NCI-H82 (cell line): ENCODE results near the gene CKMT2.

ENCODE experiments used
- DNase-seq: peaks from one replicate; lab custom pipeline; 2025; lab: John Stamatoyannopoulos, UW

The CKMT2 gene

DNA sequence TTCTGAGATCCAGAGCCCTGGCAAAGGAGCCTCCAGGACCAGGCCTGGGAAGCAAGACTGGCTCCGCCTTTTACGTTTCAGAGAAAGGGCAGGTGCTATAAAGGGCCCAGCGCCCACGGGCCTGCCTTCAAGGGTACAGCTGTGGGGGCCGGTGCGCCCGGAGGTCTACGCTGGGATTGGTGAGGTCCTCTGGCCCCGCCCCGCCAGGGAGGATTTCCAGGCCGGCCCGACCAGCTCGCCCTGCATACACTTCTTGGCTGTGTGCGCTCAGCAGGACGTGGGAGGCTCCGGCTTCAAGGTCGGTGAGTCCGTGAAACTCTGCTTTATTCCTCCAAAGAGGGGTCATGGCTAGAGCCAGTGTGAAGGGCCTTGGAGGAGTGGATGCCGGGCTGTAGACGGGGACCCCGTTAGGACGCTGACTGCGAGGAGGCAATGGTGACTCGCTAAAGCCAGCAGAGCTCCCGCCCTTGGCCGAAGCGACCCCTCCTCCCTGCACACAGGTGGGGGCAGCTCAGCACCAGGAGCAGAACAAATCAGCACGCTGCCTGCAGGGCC lies at the start of gene CKMT2:
Gene CKMT2, plus strand, starts transcription at position 243 of the 555 bp plus-strand sequence. CDS start 17,811 bp downstream, outside the sequence.
- no peak for DNase-seq

DNA sequence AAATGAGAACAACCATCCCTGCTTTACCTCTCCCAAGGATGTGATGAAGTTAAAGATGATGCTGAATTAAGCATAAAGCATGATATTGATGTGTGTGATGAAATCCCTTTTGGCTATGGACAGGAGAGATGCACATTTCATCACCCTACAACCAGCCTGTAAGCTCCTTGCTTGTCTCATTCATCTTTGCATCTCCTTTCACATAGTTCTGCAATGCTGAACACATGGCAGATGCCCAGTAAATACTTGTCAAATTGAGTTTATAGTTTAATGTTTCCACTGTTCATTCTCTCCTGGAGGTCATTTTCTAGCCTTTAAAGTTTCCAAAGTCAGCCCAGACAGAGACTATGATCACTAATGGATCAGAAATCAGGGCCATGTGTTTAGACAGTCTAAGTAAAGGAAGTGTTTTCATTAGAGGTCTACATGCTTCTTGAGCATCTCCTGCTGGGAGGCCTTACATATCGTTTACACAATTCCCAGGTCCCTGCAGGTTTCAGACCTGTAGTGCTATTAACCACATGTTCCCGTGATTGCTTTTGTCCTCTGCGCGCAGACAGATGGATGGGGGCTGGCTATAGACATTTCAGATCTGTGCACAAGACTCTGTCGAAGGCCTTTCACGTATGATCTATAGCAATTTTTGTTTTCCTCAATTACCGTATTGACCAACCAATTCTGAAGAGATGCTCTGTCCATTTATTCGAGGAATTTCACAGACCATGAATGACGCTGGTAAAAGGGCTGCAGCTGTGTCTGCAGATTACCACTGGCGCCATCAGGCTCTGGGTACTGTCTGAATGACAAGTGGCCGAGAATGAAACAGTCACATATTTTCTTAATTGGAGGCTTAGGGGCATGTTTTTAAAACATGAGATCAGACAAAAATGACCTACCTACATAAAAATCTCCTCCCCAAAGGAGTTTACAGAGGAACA lies 49.0 kb upstream of the CKMT2 start:
- DNase-seq, result no peak

DNA sequence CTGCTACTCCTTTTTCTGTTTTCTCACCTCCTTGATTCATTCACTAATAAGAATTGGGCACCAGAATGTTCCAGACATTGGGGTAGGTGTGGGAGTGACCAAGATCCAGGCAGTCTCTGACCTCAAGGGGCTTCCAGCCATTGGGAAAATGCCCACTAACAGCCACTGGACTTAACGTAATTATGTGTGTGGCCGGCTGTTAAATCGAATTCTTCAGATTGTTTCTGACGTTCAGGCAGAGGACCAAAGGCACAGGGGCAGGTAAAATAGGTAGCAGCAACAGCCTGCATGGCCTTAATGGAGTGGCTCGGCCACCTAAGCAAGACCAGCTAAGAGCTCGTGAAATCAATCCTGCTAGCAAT lies 48.4 kb upstream of the CKMT2 start:
- DNase-seq, result no peak

DNA sequence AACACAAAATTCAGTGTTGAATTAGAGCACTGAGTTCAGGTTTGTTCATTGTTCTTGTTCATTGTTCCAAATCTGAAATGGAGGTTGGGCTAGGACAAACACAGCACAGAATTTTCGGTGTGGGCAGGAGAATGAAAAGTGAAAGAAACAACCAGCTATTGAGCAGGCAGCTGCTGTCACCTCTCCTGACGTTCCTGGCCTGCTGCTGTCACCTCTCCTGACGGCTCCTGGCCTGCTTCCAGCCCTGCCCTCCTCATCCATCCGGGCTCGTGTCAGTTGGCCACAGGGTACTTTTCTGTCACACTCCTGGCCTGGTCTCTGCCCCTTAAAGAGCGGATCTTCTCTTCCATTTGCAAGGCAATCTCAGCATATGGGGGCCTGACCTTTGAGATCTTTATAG lies 45.2 kb upstream of the CKMT2 start:
- no peak for DNase-seq

DNA sequence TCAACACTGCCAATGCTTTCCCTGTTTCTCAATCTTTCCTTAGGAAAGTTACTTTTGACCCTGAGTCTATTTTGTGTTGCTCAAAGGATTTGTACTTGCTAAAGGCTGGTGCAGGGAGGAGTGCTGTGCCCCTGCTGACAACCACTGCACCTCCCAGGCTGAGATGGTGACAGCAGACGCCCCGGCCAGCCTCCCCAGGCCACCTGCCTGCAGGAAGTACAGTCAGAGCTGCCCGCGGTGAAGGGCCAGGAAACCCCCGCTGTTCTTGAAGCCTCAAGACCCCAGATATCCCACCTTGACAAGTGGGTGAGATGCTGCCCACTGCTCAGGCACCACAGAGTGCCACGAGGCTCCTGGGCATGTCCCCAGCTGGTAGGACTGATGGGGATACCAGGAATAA lies 44.2 kb upstream of the CKMT2 start:
- DNase-seq, result no peak

DNA sequence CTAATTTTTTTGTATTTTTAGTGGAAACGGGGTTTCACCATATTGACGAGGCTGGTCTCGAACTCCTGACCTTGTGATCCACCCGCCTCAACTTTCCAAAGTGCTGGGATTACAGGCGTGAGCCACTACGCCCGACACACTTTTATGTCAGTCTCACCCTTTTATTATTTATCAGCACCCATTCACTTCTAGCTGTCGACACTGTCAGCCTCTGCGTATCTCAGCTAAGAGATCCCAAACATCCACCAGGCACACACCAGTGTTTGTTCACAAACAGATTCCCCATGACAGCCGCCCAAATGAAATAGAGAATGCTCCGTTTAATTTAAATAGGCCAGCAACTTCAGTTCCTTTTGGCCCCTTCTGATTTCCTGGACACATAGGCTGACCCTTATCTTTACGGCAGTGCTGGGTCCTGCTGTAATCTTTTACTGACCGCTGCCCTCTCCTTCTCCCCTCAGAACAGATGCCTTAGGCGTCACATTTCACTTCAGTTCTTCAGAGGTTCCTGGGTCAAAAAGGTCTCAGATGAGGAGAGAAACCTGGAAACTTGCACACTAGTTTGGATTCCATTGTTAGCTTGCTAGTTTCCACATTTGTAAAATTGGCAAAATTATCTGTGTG lies 43.1 kb upstream of the CKMT2 start:
- no peak for DNase-seq

DNA sequence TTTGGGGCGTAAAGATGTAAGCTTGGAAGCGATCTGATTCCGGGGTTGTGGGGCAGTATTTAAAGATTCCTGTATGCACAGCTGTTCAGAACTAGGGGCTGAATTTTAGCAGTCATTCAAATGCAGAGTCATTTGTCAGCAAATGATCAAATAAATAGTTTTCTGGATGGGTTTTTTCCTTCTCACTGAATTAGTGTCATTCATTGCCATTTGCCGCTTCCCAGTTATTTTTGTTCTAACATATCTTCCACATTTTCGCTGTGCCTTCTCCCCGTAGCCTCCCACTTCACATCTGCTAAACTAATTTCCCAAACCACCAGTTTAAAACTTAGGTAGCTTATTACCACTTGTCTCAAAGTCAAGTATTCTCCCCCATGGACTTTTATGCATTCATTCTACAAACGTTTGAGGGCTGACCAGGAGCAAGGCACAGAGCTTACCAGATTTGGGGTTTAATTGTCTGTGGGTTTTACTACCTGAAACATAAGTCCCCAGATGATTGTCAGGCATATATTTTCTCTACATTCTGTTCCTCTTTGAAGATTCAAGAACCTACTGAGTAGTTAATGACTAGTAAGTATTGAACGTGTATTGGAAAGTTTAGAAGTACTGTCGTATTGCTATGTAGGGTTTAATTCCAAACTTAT lies 41.3 kb upstream of the CKMT2 start:
- DNase-seq, result no peak

DNA sequence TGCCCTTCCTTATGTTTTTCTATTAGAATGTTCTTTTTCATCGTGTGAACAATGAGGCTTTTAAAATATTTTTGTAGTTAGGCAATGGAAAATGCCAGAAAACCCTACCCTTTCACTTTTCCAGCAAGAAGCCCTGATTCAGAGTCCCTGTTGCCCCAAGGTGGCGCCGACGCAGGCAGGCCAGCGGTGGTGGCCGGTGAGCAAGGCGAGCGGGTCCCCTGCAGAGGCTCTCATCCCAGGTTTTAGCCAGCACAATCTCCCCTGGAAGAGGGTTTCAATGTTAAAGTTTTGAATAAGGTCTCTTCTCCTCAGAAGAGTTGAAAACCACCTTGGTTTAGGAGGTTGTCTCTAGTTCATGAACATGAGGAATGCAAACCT lies 40.8 kb upstream of the CKMT2 start:
- no peak for DNase-seq

DNA sequence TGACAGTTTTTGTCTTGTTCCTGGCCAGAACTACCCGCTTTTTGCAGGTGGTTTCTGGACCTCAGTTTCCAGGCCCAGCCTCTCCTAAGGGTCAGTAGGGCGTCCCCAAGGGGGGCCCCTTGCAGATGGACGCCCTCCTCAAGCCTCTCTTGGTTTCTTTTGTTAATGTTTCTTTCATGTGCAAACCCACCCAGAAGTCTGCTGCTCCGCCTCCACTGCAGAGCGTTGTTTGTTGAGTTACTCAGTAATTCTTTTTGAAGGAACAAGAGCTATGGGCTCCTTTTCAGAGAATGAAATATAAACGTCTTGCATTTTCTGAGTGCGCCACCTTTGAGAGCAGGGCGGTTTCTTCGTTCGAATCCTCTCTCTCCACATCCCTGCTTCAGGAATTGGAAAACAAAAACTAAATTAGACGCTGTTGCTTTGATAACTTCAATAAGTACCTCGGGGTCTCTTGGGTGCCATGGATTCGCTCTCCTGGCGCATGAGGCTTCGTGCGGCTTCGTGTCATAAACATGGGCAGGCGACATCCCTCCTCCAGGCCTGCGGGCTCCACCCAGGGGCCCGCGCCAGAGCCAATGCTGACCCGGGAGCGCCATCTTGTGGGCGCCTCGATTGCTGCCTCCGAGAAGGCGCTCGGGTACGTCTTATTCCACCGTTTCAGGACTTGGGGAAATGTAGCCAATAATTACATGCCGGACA lies 38.3 kb upstream of the CKMT2 start:
- peak; percentile 85 for DNase-seq

DNA sequence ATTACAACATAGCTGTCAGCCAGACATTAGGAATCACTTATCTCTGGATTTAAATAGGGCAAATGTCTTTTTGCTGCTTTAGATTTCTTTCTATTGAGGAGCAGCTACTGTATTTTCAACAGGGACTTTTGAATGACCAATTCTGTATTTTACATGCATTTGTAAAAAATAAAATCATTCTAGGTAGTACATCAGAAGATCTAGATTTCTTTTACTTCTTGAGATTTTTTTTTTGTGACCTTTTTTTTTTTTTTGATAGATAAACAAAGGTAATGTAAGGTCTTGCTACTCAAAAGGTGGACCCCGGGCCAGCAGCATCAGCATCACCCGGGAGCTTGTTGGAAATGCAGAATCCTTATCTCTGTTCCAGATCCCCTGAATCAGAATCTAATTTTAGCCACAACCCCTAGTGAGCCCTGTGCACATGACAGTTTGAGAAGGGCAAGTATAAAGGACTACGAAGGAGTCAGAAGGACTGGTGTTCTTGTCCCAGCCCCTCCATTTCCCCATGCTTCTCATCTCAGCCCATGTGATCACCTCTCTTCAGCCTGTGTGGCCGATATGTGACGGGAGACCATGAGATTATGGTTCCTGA lies 37.7 kb upstream of the CKMT2 start:
- no peak for DNase-seq

DNA sequence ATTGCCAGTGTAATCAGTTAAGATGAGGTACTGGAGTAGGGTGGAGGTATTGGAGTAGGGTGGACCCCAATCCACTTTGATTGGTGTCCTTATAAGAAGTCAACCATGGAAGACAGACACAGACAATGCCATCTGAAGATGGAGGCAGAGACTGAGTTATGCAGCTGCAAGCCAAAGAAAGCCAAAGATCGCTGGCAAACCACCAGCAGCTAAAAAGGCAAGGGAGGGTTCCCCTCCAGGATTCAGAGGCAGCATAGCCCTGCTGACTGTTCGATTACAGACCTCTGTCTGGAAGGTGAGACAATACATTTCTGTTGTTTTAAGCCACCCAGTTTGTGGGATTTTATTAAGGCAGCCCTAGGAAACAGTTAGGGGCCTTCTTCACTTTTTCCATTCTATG lies 30.5 kb upstream of the CKMT2 start:
- no peak for DNase-seq

DNA sequence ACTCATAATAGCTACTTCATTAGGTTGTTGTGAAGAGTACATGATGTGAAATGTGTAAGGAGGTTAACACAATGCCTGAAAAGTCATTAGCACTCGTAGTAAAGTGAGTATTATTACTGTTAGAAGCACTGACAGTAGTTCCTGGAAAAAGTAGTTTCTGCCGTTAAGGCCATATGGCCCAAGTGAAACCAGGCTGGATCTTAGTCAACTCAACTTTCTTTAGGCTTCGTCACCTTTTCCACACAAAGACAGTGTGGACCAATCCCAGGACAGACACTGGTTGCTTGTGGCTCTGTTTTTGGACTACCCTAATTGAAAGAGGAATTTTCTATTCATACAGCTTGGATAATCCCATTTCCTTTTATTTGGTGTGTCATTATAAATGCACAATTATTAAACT lies 29.4 kb upstream of the CKMT2 start:
- DNase-seq, result no peak

DNA sequence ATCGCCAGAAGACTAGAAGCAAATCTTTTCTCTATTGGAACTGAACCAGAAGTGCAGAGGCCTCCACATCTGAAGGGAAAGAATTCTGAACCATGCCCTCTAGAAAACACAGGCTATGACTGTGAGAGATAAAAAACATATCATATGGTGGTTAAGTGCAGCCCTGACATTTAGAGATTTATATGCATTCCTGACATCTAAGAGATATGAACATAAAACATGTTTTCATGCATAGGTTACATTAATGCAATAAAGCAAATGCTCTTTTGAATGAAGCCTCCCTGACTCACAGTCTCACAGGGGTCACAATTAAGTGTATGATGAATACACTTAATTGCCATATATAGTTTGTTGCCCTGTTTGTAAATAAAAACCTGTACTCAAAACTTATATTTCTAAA lies 28.9 kb upstream of the CKMT2 start:
- DNase-seq, result no peak

DNA sequence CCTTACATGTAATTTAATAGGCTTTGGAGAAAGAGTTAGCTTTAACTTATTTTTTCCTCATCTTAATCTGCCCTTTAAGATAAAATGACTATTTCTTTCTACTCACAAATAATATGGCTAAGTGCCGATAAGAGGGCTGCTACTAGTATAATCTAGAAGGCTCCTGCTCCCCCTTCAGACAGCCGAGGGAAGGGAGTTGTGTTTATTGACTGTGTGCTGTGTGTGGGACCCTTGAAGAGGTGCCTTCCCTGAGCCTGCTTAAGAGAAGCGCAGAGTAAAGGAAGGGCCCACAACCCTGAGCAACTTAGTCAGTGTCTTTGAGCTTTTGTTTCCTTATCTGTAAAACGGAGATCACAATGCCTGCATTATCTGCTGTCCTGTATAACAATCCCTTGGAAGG lies 28.1 kb upstream of the CKMT2 start:
- no peak for DNase-seq

DNA sequence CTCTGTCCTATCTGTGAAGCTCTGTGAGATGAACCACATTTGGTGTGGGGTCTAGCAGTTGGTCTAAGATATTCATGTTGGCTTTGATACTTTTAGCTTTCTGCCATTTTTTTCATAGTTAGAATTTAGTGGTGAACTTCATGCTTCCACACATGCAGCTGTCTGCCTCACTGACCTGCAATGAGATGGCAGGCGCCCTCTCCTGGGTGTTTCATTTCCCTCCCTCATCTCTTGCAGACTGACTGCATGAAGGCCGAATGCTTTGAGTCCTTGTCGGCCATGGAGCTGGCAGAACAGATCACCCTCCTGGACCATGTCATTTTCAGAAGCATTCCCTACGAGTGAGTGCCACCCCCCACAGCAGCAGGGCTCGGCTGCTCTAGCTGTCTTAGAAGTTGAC lies 26.1 kb upstream of the CKMT2 start:
- DNase-seq, result no peak

DNA sequence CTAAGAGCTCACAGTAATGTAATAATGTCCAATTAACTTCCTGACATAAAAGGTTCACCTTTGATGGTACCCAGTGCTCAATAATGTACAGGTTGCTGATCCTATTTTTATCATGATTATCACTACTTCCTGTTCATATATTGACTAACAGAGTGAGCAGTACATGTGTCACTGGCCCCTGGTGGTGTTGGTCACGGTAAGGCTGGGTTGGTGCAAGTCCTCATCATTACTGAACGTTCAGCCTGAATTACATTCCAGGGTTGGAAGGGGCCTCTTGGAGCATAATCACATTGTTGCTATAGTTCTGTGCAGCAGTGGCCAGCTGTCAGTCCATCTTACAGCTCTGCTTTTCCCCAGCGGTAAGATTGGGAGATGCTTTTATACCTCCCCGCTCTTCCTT lies 24.2 kb upstream of the CKMT2 start:
- peak; percentile 21 for DNase-seq

DNA sequence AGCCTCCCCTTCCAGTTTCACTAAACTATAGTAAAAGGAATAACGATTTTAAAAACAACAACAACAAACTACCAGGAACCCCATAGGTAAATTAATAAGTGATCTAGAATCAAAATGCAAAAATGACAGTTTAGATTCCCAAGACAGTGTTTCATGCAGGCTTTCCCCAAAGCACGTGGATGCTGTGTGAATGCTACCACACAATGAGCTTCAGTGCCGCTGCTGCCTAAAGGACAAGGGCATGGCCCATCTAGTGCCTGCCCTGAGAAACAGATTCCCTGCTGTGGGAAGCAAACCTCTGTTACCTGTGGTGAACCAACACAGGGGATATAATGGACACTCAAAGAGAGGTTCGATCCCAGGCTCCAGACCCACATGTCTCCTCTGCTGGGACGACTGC lies 23.7 kb upstream of the CKMT2 start:
- no peak for DNase-seq

DNA sequence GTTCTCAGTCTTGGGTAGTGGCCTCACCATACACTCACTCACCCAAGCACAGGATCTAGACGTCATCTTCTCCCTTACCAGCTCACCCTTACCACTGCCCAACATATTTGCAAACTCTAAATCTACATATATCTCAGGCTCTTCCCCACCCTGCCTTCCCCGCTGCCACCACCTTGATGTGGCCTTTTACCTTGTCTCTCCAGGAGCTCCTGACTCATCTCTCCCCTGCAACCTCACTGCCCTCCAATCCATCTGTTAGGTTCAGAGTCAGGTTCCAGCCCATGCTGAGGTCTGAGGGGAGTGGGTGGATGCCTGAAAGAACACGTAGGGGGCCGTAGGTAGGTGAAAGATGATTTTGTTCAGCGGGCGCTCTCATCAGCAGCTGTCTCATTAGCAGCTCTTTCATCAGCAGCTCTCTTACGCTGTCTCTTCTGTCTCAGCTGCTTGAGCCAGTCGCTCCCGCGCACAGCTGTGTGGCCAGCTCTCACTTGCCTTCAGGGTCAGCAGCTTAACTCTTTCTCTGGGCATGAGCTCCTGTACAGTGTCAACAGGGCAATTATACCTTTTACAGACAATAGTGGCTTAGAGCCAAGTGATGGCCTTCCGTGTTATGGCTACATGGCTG lies 23.1 kb upstream of the CKMT2 start:
- DNase-seq, result no peak

DNA sequence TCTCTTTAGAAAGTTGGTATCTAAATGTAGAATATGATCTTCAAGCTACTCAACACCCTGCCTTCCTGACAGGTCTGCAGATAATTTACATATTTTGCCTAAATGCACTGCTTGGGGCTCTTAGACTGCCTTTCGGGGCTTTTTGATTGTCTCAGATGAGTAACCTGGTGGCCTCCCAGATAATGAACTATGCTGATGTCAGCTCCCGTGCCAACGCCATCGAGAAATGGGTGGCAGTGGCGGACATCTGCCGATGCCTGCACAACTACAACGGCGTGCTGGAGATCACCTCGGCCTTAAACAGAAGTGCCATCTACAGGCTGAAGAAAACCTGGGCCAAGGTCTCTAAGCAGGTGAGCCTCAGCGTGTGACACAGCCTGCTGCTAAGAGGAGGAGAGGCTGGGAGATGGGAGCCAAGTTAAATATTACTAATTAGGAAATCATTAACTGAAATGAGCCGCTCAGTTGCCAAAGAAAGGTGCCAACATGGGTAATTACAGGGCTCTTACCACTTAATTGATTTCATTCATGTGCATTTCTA lies 20.8 kb upstream of the CKMT2 start:
- DNase-seq, result no peak

DNA sequence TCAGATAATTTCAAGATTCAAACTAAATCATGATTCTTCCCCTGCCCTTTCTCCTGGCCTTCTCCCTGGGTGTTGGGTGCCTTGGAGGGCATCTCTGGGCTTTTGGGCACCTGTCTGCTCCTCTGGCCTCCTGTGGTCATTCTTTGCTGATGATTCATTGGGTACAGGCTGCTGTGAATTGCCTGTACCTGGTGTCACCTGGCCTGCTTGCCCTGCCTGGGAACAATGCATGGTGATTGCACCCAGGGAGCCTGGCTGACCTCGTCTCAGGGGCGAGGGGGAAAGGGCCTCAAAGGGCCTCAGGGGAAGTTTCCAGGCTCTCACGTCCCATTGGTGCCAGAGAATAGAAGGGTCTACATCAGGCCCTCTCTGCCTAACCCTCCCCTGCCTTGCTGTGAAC lies 20.1 kb upstream of the CKMT2 start:
- DNase-seq, result no peak

DNA sequence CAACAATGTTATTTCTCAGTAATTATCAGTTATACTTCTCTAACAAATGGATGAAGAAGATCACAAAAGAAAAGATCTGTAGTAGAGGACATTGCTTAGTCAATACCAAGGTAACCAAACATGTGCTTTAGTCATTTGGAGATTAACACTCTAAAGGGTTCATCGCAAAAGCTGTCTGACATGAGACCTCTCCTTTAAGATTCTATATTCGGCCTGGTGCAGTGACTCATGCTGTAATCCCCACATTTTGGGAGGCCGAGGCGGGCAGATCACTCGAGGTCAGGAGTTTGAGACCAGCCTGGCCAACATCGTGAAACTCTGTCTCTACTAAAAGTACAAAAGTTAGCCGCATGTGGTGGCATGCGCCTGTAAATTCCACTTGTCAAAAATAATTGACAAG lies 18.3 kb upstream of the CKMT2 start:
- DNase-seq, result no peak
